Measurements from ENCODE around the gene ADGRG2. TPM values are rescaled to one million over a fixed set of nuclear protein-coding genes. Genes with fewer than 3 reads are reported as not detected.

Gene ADGRG2
- total and polyA plus RNA-seq, 5 experiments from 2014 or later = not detected

DNA sequence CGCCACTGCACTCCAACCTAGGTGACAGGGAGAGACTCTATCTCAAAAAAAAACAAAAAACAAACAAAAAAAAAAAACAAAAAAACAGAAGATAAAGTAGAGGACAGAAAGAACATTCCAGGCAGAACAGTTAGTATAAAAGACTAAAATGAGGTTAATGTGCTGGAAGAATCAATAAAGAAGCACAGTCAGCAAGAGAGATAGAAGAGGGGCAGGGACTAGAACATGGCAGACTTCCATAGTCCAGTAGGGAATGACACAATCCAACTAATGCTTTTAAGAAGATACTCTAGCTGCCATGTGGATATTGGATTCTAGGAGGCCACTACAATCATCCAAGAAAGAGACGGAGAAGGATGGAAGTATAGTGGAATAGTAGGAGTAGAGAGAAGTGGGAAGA lies 11.6 kb downstream of the ADGRG2 start:
- ATAC-seq (no peak), DNase-seq (no peak)
- Mint-ChIP-seq H3K9me3 (peaks cover 0 to 9% (median 0%) of the 10 kb centered on the region in 9 donors), H3K27me3 (peaks cover 12 to 59% (median 28%) of the 10 kb centered on the region in 5 donors), H3K27ac (no peak overlapping the region), H3K36me3 (no peaks in the 10 kb centered on the region), H3K4me3 (no peak overlapping the region), H3K4me1 (peaks cover 0 to 3% (median 0%) of the 10 kb centered on the region in 4 donors)
- POLR2A ChIA-PET = no interaction called here

DNA sequence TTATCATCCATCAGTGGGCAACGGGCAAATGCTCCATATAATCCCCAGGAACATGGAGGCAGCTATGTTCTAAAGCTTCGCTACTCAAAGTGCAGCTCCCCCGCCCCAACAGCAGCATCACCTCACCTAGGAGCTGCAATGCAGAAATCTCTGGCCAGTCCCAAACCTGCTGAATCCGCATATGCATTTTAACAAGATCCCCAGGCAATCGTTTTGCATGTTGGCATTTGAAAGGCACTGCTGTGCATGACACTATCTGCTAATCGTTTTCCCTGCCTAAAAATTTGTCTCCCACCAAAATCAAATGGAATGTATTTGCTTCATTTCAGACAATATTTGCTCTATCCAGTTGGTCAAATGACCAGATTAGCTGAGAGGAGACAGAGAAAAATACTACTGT lies 15.2 kb downstream of the ADGRG2 start:
- no peak for DNase-seq
- POLR2A ChIA-PET = no interaction called here
- Mint-ChIP-seq H3K4me1 (peaks cover 0 to 3% (median 0%) of the 10 kb centered on the region in 4 donors), H3K4me3 (no peak overlapping the region), H3K9me3 (peaks cover 0 to 9% (median 0%) of the 10 kb centered on the region in 9 donors), H3K36me3 (no peaks in the 10 kb centered on the region), H3K27ac (no peak overlapping the region), H3K27me3 (peaks cover 8 to 51% (median 31%) of the 10 kb centered on the region in 5 donors)
- ATAC-seq = no peak

DNA sequence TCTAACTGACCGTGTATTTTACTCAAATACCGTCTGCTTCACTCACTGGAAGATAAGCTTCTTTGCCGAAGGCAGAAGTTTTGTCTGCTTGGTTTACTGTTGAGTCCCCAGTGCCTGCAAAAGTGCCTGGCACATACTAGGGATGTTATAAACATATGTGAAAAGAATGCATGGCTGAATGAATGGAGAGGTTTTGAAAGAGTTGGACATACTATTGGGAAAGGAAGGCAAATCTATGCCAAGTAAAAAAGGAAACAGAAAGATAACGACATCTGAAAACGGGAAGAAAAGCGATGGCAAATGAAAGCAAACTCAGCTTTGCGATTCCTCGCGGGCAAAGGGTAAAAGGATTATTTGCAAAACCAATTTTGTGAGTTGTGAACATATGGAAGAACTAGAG lies 21.7 kb downstream of the ADGRG2 start:
- H3K9me3 Mint-ChIP-seq = peaks cover 0 to 9% (median 0%) of the 10 kb centered on the region in 9 donors

DNA sequence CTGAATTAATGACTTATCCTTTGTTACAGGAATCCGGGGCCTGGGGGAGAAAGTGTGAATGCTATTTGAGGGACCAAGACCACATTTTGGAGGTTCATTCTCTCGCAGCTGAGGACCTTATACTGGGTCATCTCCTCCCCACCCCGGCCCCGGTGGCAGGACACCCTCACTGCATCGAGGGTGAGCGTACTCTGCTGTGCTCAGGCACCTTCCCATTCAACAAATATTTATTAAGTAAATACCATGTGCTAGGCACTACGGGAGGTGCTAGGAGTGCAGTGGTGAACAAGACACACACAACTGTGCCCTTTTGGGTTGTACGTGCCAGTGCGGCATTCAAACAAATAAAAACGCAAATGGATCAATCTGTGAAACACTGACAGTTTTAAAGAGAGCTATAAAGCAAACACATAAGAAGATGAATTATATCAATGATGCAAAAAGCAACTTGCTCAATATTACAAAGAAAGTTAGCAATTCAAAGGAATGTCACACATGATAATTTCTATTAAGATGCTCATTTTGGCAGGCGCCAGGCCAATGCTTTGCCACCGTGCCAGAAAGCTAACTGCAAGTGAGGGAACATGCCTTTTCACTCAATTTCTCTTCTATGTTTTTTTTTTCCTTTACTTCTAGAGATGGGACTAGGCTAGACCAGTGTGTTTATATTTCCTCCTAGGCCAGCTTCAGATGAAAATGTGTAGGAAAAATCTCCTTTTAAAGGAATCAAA lies 24.6 kb downstream of the ADGRG2 start:
- Mint-ChIP-seq H3K4me3 (no peak overlapping the region), H3K36me3 (no peaks in the 10 kb centered on the region), H3K9me3 (peaks cover 0 to 9% (median 0%) of the 10 kb centered on the region in 9 donors), H3K27me3 (peaks cover 0 to 4% (median 0%) of the 10 kb centered on the region in 5 donors), H3K4me1 (no peaks in the 10 kb centered on the region), H3K27ac (no peak overlapping the region)
- POLR2A ChIA-PET = no interaction called here
- ATAC-seq (no peak), DNase-seq (no peak)

More for the DNA sequence above, 21.7 kb downstream of the ADGRG2 start:
- Mint-ChIP-seq H3K4me1 (no peaks in the 10 kb centered on the region), H3K4me3 (no peak overlapping the region), H3K27ac (no peak overlapping the region), H3K36me3 (no peaks in the 10 kb centered on the region), H3K27me3 (peaks cover 0 to 9% (median under 1%) of the 10 kb centered on the region in 5 donors)
- no peak for DNase-seq
- ATAC-seq = no peak
- POLR2A ChIA-PET = no interaction called here

DNA sequence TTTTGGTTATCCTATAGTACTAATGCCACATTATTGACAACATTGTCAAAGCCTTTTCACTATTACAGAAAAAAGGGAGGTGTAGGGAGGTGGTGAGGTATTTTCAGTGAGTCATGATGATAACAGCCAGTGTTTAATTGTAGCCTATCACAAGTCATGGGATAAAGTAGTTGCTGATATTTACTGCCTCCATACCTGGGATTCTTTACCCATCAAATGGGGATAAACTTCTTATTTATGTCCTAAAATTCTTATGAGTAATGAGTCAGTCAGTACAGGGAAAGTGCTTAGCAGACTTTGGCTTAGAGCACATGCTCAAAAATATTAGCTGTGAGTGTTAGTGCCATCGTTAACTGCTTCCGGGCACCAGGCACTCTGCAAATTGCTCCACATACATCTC lies 25.7 kb downstream of the ADGRG2 start:
- no peaks in the 10 kb centered on the region for H3K36me3 Mint-ChIP-seq
- no peak for ATAC-seq
- H3K27me3 Mint-ChIP-seq = peaks cover 0 to 7% (median 1%) of the 10 kb centered on the region in 5 donors
- no peak overlapping the region for H3K27ac Mint-ChIP-seq
- POLR2A ChIA-PET = no interaction called here
- no peak for DNase-seq
- H3K9me3 Mint-ChIP-seq = peaks cover 0 to 13% (median 0%) of the 10 kb centered on the region in 9 donors
- H3K4me1 Mint-ChIP-seq = no peaks in the 10 kb centered on the region
- H3K4me3 Mint-ChIP-seq = no peak overlapping the region

GRCh38 chrX:19094654-19095053 lies 27.6 kb downstream of the ADGRG2 start:
- H3K4me1 Mint-ChIP-seq = no peaks in the 10 kb centered on the region

DNA sequence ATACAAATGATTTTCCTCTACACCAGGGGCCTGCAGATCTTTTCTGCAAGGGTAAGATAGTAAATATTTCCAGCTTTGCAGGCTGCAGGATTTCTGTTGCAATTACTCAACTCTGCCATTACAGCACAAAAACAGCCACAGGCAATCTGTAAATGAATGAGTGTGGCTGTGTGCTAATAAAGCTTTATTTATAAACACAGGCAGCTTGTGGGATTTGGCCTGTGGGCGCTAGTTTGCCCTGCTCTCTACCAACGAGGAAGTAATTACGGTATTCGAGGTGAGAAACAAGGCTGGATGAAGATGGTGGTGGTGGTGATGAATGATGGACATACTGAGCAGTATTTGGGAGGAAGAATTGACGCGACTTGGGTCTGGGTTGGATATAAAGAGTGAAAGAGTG lies 30.7 kb downstream of the ADGRG2 start:
- Mint-ChIP-seq H3K27ac (no peak overlapping the region), H3K27me3 (peaks cover 0 to 13% (median 2%) of the 10 kb centered on the region in 5 donors), H3K9me3 (peaks cover 0 to 45% (median 10%) of the 10 kb centered on the region in 9 donors), H3K4me3 (no peak overlapping the region), H3K4me1 (no peaks in the 10 kb centered on the region), H3K36me3 (peaks cover 0 to 27% (median 0%) of the 10 kb centered on the region in 3 donors)
- ATAC-seq = no peak
- DNase-seq = no peak
- POLR2A ChIA-PET = no interaction called here

More at GRCh38 chrX:19094654-19095053, 27.6 kb downstream of the ADGRG2 start:
- ATAC-seq (no peak), DNase-seq (no peak)
- peaks cover 0 to 26% (median 7%) of the 10 kb centered on the region in 9 donors for H3K9me3 Mint-ChIP-seq
- peaks cover 0 to 17% (median 1%) of the 10 kb centered on the region in 5 donors for H3K27me3 Mint-ChIP-seq
- H3K27ac Mint-ChIP-seq = no peak overlapping the region
- peaks cover 0 to 16% (median 0%) of the 10 kb centered on the region in 3 donors for H3K36me3 Mint-ChIP-seq
- H3K4me3 Mint-ChIP-seq = no peak overlapping the region
- POLR2A ChIA-PET = no interaction called here

- Mint-ChIP-seq H3K4me1 (no peaks in the 10 kb centered on the region), H3K9me3 (peaks cover 0 to 46% (median 10%) of the 10 kb centered on the region in 9 donors), H3K36me3 (peaks cover 0 to 30% (median 0%) of the 10 kb centered on the region in 3 donors), H3K27me3 (peaks cover 0 to 13% (median 2%) of the 10 kb centered on the region in 5 donors), H3K27ac (no peak overlapping the region), H3K4me3 (no peak overlapping the region)
- DNase-seq = no peak
- no peak for ATAC-seq
- POLR2A ChIA-PET = no interaction called here
Measured at GRCh38 chrX:19089555-19090040, 32.7 kb downstream of the ADGRG2 start.

- H3K27ac Mint-ChIP-seq = no peak overlapping the region
- no peaks in the 10 kb centered on the region for H3K4me1 Mint-ChIP-seq
- DNase-seq (no peak), ATAC-seq (no peak)
- H3K4me3 Mint-ChIP-seq = no peak overlapping the region
- H3K36me3 Mint-ChIP-seq = peaks cover 0 to 35% (median 0%) of the 10 kb centered on the region in 3 donors
- H3K27me3 Mint-ChIP-seq = peaks cover 0 to 10% (median 2%) of the 10 kb centered on the region in 5 donors
- POLR2A ChIA-PET = no interaction called here
- H3K9me3 Mint-ChIP-seq = peaks cover 0 to 45% (median 10%) of the 10 kb centered on the region in 9 donors
Measured at GRCh38 chrX:19086102-19086772, 36.0 kb downstream of the ADGRG2 start.

GRCh38 chrX:19085666-19086065 lies 36.6 kb downstream of the ADGRG2 start:
- POLR2A ChIA-PET = no interaction called here
- peaks cover 0 to 29% (median 0%) of the 10 kb centered on the region in 3 donors for H3K36me3 Mint-ChIP-seq
- peaks cover 0 to 44% (median 9%) of the 10 kb centered on the region in 9 donors for H3K9me3 Mint-ChIP-seq
- no peak for ATAC-seq
- no peak for DNase-seq
- peaks cover 0 to 5% (median 0%) of the 10 kb centered on the region in 5 donors for H3K27me3 Mint-ChIP-seq
- no peaks in the 10 kb centered on the region for H3K4me1 Mint-ChIP-seq
- H3K4me3 Mint-ChIP-seq = no peak overlapping the region
- H3K27ac Mint-ChIP-seq = no peak overlapping the region

- Mint-ChIP-seq H3K9me3 (peaks cover 0 to 1% (median 0%) of the 10 kb centered on the region in 9 donors), H3K36me3 (no peaks in the 10 kb centered on the region), H3K4me1 (no peaks in the 10 kb centered on the region), H3K4me3 (no peak overlapping the region), H3K27me3 (peaks cover 0 to 5% (median 0%) of the 10 kb centered on the region in 5 donors), H3K27ac (no peak overlapping the region)
- ATAC-seq (no peak), DNase-seq (no peak)
- POLR2A ChIA-PET = no interaction called here
Measured at GRCh38 chrX:19075754-19076153, 46.5 kb downstream of the ADGRG2 start.

DNA sequence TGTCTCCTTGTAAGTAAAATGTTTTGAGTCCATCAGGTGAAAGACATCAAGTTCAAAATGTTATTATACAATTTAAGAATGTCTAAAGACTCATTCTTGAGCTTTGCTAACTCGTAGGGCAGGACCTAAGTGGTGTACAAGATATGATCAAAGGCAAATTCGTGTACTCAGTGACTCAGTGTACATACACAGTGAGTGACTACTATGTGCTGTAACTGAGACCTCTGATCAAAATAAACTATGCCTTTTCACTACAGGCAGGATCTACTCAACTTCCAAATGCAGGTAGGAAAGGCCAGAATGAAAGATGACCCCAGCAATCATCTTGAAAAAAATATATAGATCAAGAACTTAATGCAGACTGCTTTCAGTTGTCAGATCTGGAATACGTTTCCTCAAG lies 49.9 kb downstream of the ADGRG2 start:
- Mint-ChIP-seq H3K27me3 (peaks cover 0 to 6% (median 0%) of the 10 kb centered on the region in 5 donors), H3K4me3 (no peak overlapping the region), H3K9me3 (peaks cover 0 to 4% (median 0%) of the 10 kb centered on the region in 9 donors), H3K36me3 (no peaks in the 10 kb centered on the region), H3K4me1 (no peaks in the 10 kb centered on the region), H3K27ac (no peak overlapping the region)
- POLR2A ChIA-PET = no interaction called here
- DNase-seq (no peak), ATAC-seq (no peak)

GRCh38 chrX:19070555-19070994 lies 51.7 kb downstream of the ADGRG2 start:
- DNase-seq (no peak), ATAC-seq (no peak)
- Mint-ChIP-seq H3K9me3 (peaks cover 0 to 6% (median 0%) of the 10 kb centered on the region in 9 donors), H3K4me1 (no peaks in the 10 kb centered on the region), H3K27me3 (peaks cover 0 to 6% (median 0%) of the 10 kb centered on the region in 5 donors), H3K36me3 (no peaks in the 10 kb centered on the region), H3K27ac (no peak overlapping the region), H3K4me3 (no peak overlapping the region)
- POLR2A ChIA-PET = no interaction called here

Data from naive thymus-derived CD8-positive, alpha-beta T cell (primary cell).